ENCODE measurements around the gene ABCB10. TPM values are rescaled to one million over a fixed set of nuclear protein-coding genes. Genes with fewer than 3 reads are reported as not detected.

Gene ABCB10
- total RNA-seq, 1 experiment from 2014 or later, result 13.8 TPM

GRCh38 chr1:229603371-229604005 is 45.0 kb upstream of the ABCB10 start:
- peaks cover 13 to 19% of the 10 kb centered on the region in 2 experiments for H3K4me1 Mint-ChIP-seq
- no peaks in the 10 kb centered on the region; the same call in 1 of the 2 replicates for H3K4me1 ChIP-seq (ENCODE audit: insufficient read depth, low read length)
- H3K23ac ChIP-seq (ENCODE audit: insufficient read length, low read depth, low read length), result no peak overlapping the region
- no peak overlapping the region for H3T11ph ChIP-seq (ENCODE audit: low read length)
- no peak overlapping the region for H3K4me2 ChIP-seq (ENCODE audit: insufficient read depth, insufficient read length, low read length)
- no peak overlapping the region for H3K18ac ChIP-seq (ENCODE audit: insufficient read length, low read depth, low read length)
- H3K9me3 Mint-ChIP-seq, result no peaks in the 10 kb centered on the region
- H3K4ac ChIP-seq (ENCODE audit: low read depth, low read length), result no peak overlapping the region
- H3K9ac ChIP-seq (ENCODE audit: extremely low read depth, insufficient read length, low read length), result no peak overlapping the region
- H3K36me3 Mint-ChIP-seq (ENCODE audit: insufficient read depth in 1 of 3, low read depth in 3 of 3), result peaks cover 17 to 53% (median 31%) of the 10 kb centered on the region in 3 experiments; a peak in 6 of 7 replicates
- H2BK120ac ChIP-seq (ENCODE audit: low read depth, low read length, poor library complexity, severe bottlenecking), result no peak overlapping the region
- no peaks in the 10 kb centered on the region for H3K27me3 ChIP-seq (ENCODE audit: insufficient read depth, low read length)
- no peak for DNase-seq
- H2BK15ac ChIP-seq (ENCODE audit: low read depth, low read length), result no peak overlapping the region
- no peak overlapping the region for H2BK5ac ChIP-seq (ENCODE audit: insufficient read length, low read length)
- H3K27ac ChIP-seq (ENCODE audit: insufficient read length, low read depth, low read length), result no peak overlapping the region
- no peak overlapping the region for H3K14ac ChIP-seq (ENCODE audit: insufficient read depth, low read length)
- no peaks in the 10 kb centered on the region for H4K20me1 ChIP-seq (ENCODE audit: control insufficient read depth, insufficient read depth, insufficient read length)
- H2AK5ac ChIP-seq (ENCODE audit: insufficient read length, low read length), result no peak overlapping the region
- no peak overlapping the region for H2AFZ ChIP-seq (ENCODE audit: low read length)
- H2BK20ac ChIP-seq (ENCODE audit: low read depth, low read length, poor library complexity, severe bottlenecking), result no peak overlapping the region
- H3K27ac Mint-ChIP-seq, result no peak overlapping the region
- no peaks in the 10 kb centered on the region for H3K79me2 ChIP-seq (ENCODE audit: insufficient read depth, low read length)
- H3K23me2 ChIP-seq (ENCODE audit: insufficient read length, low read depth, low read length, poor library complexity, severe bottlenecking), result no peaks in the 10 kb centered on the region
- no CpG with 5 or more reads among the region's 7 CpGs for whole genome bisulfite sequencing (ENCODE audit: extremely low coverage, insufficient read length, low lambda C conversion rate)
- TF ChIP-seq, protein P1, sequence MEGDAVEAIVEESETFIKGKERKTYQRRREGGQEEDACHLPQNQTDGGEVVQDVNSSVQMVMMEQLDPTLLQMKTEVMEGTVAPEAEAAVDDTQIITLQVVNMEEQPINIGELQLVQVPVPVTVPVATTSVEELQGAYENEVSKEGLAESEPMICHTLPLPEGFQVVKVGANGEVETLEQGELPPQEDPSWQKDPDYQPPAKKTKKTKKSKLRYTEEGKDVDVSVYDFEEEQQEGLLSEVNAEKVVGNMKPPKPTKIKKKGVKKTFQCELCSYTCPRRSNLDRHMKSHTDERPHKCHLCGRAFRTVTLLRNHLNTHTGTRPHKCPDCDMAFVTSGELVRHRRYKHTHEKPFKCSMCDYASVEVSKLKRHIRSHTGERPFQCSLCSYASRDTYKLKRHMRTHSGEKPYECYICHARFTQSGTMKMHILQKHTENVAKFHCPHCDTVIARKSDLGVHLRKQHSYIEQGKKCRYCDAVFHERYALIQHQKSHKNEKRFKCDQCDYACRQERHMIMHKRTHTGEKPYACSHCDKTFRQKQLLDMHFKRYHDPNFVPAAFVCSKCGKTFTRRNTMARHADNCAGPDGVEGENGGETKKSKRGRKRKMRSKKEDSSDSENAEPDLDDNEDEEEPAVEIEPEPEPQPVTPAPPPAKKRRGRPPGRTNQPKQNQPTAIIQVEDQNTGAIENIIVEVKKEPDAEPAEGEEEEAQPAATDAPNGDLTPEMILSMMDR (conservative IDR thresholded peaks at IDR 0.05), result no peak
- H3K4me3 Mint-ChIP-seq, result no peak overlapping the region
- no peaks in the 10 kb centered on the region for H3K9me3 ChIP-seq (ENCODE audit: control insufficient read depth, low read depth, low read length)
- H4K91ac ChIP-seq (ENCODE audit: insufficient read length, low read depth, low read length), result no peak overlapping the region
- no peak overlapping the region for H4K5ac ChIP-seq (ENCODE audit: insufficient read length, low read depth, low read length)
- H3K56ac ChIP-seq (ENCODE audit: insufficient read length, low read depth, low read length), result no peak overlapping the region
- H4K8ac ChIP-seq (replicated peaks; ENCODE audit: insufficient read length, low read depth, low read length), result no peak overlapping the region
- no peaks in the 10 kb centered on the region for H3K79me1 ChIP-seq (ENCODE audit: insufficient read depth, low read depth, low read length, poor library complexity, severe bottlenecking)
- H2BK12ac ChIP-seq (ENCODE audit: insufficient read length, low read depth, low read length), result no peak overlapping the region
- H3K27me3 Mint-ChIP-seq (ENCODE audit: low read depth), result no peaks in the 10 kb centered on the region

Measured in H9 (cell line).